Ishikawa (cell line): ENCODE results near the gene PPM1L.

Source experiments
- CEBPB ChIP-seq: IDR thresholded peaks from 2 replicates; pipeline ENCODE4 v1.6.1; 2012
- NFIC ChIP-seq: IDR thresholded peaks from 2 replicates; pipeline ENCODE4 v1.6.1; 2012
- TF ChIP-seq, protein P1 (sequence below): IDR thresholded peaks from 2 replicates; pipeline ENCODE4 v1.6.1; 2012; ENCODE audit warnings: low read depth, mild to moderate bottlenecking

DNA sequence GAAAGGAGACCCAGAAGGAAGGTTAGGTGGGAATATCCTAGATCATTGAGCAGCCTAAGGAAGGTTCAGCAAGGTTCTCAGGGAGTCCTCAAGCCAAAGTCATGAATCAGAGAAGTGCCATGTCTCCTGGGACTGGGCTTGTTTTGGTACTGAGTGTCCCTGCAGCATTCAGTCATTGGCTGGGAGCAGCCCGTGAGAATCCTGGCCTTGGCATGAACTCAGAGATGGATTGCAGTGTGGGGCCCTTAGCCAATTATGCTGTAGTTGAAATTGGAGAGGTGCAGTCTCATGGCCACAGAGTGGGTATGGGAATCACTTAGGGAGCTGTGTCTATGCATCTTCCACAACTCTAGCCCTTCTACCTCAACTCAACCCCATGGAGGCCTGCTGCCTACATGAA lies 17.0 kb upstream of the PPM1L start:
- no peak for TF ChIP-seq NFIC
- TF ChIP-seq CEBPB, result no peak
- TF ChIP-seq, protein P1, sequence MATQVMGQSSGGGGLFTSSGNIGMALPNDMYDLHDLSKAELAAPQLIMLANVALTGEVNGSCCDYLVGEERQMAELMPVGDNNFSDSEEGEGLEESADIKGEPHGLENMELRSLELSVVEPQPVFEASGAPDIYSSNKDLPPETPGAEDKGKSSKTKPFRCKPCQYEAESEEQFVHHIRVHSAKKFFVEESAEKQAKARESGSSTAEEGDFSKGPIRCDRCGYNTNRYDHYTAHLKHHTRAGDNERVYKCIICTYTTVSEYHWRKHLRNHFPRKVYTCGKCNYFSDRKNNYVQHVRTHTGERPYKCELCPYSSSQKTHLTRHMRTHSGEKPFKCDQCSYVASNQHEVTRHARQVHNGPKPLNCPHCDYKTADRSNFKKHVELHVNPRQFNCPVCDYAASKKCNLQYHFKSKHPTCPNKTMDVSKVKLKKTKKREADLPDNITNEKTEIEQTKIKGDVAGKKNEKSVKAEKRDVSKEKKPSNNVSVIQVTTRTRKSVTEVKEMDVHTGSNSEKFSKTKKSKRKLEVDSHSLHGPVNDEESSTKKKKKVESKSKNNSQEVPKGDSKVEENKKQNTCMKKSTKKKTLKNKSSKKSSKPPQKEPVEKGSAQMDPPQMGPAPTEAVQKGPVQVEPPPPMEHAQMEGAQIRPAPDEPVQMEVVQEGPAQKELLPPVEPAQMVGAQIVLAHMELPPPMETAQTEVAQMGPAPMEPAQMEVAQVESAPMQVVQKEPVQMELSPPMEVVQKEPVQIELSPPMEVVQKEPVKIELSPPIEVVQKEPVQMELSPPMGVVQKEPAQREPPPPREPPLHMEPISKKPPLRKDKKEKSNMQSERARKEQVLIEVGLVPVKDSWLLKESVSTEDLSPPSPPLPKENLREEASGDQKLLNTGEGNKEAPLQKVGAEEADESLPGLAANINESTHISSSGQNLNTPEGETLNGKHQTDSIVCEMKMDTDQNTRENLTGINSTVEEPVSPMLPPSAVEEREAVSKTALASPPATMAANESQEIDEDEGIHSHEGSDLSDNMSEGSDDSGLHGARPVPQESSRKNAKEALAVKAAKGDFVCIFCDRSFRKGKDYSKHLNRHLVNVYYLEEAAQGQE, result no peak
